Activated CD8-positive, alpha-beta memory T cell treated with anti-CD3 and anti-CD28 coated beads, Interleukin-2, amount 10 ng/mL, durations not matched to agents 7 days and 5 days (primary cell): ENCODE measurements around the gene THAP4. TPM values are rescaled to one million over a fixed set of nuclear protein-coding genes. Genes with fewer than 3 reads are reported as not detected.

Experiments used
- ATAC-seq: fragments of 150-1000 bp; cut with Tn5 transposase; one replicate; pipeline ENCODE4 v1.10.0; 2021; ENCODE audit warnings: moderate library complexity
- CTCF ChIA-PET: fragments of 350-600 bp; sonication (Branson Sonifier 250); formaldehyde crosslinking; loops from one replicate; lab custom pipeline; 2021; ENCODE audit warnings: antibody characterized with exemption; lab: Charles Lee
- DNase-seq: peaks from one replicate; pipeline ENCODE4 v3.0.0-alpha.2; 2020
- H3K27ac Mint-ChIP-seq: one replicate; pipeline ENCODE4 v1.8.0; 2021; ENCODE audit warnings: mild to moderate bottlenecking, mixed read lengths
- H3K27me3 Mint-ChIP-seq: one replicate; pipeline ENCODE4 v1.8.0; 2021; ENCODE audit warnings: mixed read lengths
- H3K36me3 Mint-ChIP-seq: one replicate; pipeline ENCODE4 v1.8.0; 2021; ENCODE audit warnings: mild to moderate bottlenecking, mixed read lengths
- H3K4me1 Mint-ChIP-seq: one replicate; pipeline ENCODE4 v1.8.0; 2021; ENCODE audit warnings: mixed read lengths
- H3K4me3 Mint-ChIP-seq: one replicate; pipeline ENCODE4 v1.8.0; 2021; ENCODE audit warnings: mild to moderate bottlenecking, moderate library complexity, mixed read lengths
- H3K9me3 Mint-ChIP-seq: one replicate; pipeline ENCODE4 v1.8.0; 2022; ENCODE audit warnings: low read depth, mixed read lengths
- total RNA-seq, 2 experiments: library from RNA; stranded (reverse); gene quantifications; one replicate each; pipeline ENCODE4 v1.2.3, GENCODE V29; 2021

The THAP4 gene
- total RNA-seq, 2 experiments from 2014 or later: 38.1 to 39.3 TPM

- CTCF ChIA-PET: no interaction called here
- DNase-seq: no peak
- H3K27ac Mint-ChIP-seq: no peak overlapping the region
- H3K27me3 Mint-ChIP-seq: no peaks in the 10 kb centered on the region
- ATAC-seq: no peak
- peaks cover 5% of the 10 kb centered on the region for H3K9me3 Mint-ChIP-seq
- H3K36me3 Mint-ChIP-seq: peaks cover 22% of the 10 kb centered on the region
- H3K4me1 Mint-ChIP-seq: peaks cover 45% of the 10 kb centered on the region
- H3K4me3 Mint-ChIP-seq: no peak overlapping the region
Observed at GRCh38 chr2:241640165-241640795, 3.3 kb upstream of the THAP4 start.

DNA sequence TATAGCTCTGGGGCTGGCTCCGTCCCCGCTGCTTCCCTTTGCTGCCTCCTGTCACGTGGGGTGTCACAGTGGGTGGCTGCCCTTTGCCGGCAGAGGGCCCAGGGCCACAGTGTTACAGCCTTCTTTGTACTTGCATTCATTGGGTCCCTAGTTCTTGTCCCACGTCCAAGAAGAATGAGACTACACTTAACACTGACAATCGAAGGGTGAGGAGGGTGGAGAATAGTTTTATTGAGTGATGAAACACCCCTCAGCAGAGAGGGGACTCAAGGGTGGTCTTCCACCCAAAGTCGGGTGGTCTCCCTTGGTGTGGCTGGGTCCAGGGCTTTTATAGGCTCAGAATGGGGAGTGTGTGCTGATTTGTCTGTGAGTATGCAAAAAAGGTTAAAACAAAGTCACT is 2.4 kb upstream of the THAP4 start:
- Mint-ChIP-seq H3K36me3 (peaks cover 22% of the 10 kb centered on the region), H3K4me1 (peaks cover 52% of the 10 kb centered on the region), H3K4me3 (no peak overlapping the region), H3K27me3 (no peaks in the 10 kb centered on the region), H3K9me3 (peaks cover 5% of the 10 kb centered on the region), H3K27ac (no peak overlapping the region)
- DNase-seq (no peak), ATAC-seq (no peak)
- CTCF ChIA-PET: no interaction called here

DNA sequence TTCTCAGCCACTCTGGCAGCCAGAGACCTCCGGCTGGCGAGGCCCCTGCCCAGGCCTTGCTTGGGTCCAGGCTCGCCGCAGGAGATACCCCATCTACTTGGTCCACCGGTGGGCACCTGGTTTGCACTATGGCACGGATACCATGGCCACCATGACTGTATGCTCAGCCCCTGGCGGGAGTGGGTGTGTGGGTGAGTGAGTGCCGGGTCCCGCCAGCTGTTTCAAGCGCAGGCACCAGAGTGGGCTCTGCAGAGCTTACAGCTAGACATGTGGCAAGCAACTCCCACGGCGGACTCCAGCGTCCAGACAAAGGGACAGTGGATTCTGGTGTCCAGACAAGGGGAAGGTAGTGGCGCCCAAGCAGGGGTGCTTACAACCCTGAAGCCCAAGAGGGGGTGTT is 2.0 kb upstream of the THAP4 start:
- Mint-ChIP-seq H3K4me1 (peaks cover 52% of the 10 kb centered on the region), H3K27ac (peak overlapping the region; percentile 93), H3K36me3 (peaks cover 22% of the 10 kb centered on the region), H3K27me3 (no peaks in the 10 kb centered on the region), H3K9me3 (peaks cover 5% of the 10 kb centered on the region), H3K4me3 (peak overlapping the region; percentile 95)
- CTCF ChIA-PET: interaction anchor here (0.7 to 1.2 kb wide), 5 partner anchors 8 to 239 kb away, joined by 3 read pairs; no protein-coding TSS in a partner anchor
- ATAC-seq (no peak), DNase-seq (no peak)

DNA sequence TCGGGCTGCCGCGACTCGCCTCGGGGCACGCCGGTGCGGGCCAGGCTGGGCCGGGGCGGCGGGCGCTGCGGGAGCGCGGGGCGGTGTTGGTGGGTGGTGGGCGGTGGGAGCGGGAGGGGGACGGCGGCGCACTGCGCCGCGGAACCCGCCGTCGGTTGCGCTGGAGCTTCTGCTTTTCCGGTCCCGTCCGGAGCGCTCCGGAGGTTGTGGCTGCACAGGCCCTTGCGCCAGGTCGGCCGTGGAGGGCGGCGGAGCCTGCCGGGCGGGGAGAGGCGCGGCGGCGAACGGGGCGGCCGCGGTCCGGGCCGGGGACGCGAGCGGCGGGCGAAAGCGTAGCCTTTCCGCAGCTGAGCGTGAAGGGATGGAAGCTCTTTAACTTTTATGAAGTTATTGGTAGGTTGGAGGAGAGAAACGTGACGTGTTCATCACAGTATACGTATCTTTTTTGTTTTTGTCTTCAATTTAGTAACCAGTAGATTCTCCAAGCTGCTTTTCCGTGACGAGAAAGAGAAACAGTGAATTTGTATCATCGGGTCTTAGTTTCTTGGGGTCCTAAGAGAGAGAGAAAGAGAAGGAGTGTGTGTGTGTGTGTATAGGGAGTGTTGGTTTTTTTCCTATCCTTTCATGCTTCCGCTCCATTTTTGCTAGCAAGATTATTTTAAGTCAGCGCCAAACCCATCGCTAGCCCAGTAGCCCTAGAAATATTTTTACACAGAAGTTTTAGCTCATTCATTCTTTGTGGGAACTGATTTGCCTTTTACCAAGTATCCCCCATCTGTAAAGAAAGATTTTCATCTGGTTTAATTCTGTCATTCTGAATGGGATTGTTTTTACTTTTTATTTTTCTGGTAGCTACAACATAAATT is 1.1 kb upstream of the THAP4 start:
- no peaks in the 10 kb centered on the region for H3K27me3 Mint-ChIP-seq
- peaks cover 52% of the 10 kb centered on the region for H3K4me1 Mint-ChIP-seq
- peak overlapping the region; percentile 95 for H3K4me3 Mint-ChIP-seq
- DNase-seq (peak; percentile 58), ATAC-seq (peak; percentile 38)
- peak overlapping the region; percentile 93 for H3K27ac Mint-ChIP-seq
- H3K9me3 Mint-ChIP-seq: peaks cover 5% of the 10 kb centered on the region
- CTCF ChIA-PET: interaction anchor here (0.6 to 1.2 kb wide), 8 partner anchors 9 to 240 kb away, joined by 3 to 5 read pairs (median 3); partner anchors contain the start of gene ING5
- peaks cover 24% of the 10 kb centered on the region for H3K36me3 Mint-ChIP-seq

DNA sequence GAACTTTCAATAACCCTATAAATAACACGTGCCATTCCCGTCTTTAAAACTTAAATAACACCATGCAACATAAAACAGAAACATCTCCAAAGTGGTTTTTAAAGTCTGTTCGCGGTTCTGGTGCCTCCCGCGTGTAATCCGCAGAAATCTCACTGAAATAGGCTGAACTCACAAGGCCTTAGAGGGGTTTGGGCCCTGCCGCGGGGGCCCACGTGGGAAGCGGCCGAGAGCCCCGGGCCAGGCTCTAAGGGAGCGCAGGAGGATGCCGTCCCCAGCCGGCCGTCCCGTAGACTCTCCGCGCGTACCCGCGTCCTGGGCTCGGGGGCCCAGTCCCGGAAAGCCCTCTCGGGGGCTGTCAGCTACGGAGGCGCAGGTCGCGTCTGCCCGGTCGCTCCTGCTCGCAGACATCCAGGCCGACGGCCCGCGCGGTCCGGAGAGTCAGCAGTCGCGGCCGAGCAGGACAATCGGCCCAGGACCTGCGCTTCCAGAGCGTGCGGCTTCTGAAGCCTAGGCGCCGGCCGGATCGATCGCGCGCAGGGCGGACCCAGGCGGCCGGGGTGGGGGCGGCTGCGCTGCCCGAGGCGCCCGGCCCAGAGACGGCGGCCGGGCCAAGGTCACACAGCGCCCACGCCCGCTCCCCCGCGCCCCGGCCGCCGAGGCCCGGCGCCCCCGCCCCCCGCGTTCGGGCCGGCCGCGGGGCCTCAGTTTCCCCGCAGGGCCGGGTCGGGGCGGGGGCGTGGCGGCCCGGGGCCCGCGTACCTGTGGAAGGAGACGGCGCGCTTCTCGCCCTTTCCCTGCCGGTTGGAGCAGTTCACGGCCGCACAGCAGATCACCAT is 558 bp downstream of the THAP4 start:
- Mint-ChIP-seq H3K27ac (peak overlapping the region; percentile 65), H3K27me3 (no peaks in the 10 kb centered on the region), H3K4me1 (peaks cover 45% of the 10 kb centered on the region), H3K9me3 (peaks cover 5% of the 10 kb centered on the region), H3K4me3 (peak overlapping the region; percentile 75), H3K36me3 (peaks cover 25% of the 10 kb centered on the region)
- ATAC-seq (peak; percentile 54), DNase-seq (peak; percentile 65)
- CTCF ChIA-PET: interaction anchor here (1.0 to 1.2 kb wide), 3 partner anchors 18 to 65 kb away, joined by 3 to 5 read pairs (median 5); partner anchors contain the start of gene ING5

DNA sequence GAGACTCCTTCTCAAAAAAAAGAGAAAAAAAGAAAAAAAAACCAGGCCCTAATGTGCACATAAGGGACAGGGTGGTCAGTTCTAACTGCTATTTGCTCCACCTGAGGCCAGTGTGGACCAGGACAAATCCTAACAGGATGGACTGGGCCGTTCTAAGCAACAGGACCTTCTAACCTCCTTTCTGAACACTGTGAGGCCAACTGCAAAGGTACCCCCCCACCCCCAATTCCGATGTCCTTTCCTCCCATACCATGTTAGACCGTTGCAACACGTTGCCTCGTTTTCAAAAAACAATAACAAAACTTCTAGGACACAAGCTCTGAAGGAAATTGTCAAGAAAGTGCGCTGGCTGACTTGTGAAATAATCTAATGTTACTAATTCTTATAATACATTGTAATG is 1.2 kb downstream of the THAP4 start:
- Mint-ChIP-seq H3K4me1 (peaks cover 41% of the 10 kb centered on the region), H3K4me3 (peak overlapping the region; percentile 75), H3K27me3 (no peaks in the 10 kb centered on the region), H3K36me3 (peaks cover 25% of the 10 kb centered on the region), H3K9me3 (peaks cover 5% of the 10 kb centered on the region), H3K27ac (peak overlapping the region; percentile 65)
- CTCF ChIA-PET: interaction anchor here (1.2 kb wide), 1 partner anchor 25 kb away, joined by 5 read pairs; no protein-coding TSS in a partner anchor
- DNase-seq (no peak), ATAC-seq (no peak)

DNA sequence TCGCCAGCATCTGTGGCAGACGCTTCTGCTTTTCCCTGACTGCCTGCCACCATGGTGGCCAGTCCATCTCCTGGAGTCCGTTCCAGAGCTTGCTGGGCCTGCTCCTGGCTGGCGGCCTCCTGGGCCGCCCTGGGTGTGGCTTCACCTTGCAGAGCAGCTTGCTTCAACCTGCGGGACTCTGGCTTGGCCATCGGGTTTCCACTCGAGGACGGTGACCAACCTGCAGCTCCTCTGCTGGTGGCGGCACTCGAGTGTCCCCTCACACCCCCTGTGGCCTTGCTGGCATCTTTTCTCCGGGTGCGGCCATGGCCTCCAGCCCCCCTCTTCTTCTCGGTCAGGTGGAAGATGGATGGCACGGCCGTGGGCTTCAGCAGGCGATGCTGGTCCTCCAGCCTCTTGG is 3.4 kb downstream of the THAP4 start:
- H3K4me1 Mint-ChIP-seq: peaks cover 24% of the 10 kb centered on the region
- no peaks in the 10 kb centered on the region for H3K9me3 Mint-ChIP-seq
- H3K36me3 Mint-ChIP-seq: peaks cover 9% of the 10 kb centered on the region
- no peaks in the 10 kb centered on the region for H3K27me3 Mint-ChIP-seq
- DNase-seq (no peak), ATAC-seq (no peak)
- no peak overlapping the region for H3K27ac Mint-ChIP-seq
- no peak overlapping the region for H3K4me3 Mint-ChIP-seq
- CTCF ChIA-PET: interaction anchor here (2.4 kb wide), 1 partner anchor 23 kb away, joined by 8 read pairs; no protein-coding TSS in a partner anchor

DNA sequence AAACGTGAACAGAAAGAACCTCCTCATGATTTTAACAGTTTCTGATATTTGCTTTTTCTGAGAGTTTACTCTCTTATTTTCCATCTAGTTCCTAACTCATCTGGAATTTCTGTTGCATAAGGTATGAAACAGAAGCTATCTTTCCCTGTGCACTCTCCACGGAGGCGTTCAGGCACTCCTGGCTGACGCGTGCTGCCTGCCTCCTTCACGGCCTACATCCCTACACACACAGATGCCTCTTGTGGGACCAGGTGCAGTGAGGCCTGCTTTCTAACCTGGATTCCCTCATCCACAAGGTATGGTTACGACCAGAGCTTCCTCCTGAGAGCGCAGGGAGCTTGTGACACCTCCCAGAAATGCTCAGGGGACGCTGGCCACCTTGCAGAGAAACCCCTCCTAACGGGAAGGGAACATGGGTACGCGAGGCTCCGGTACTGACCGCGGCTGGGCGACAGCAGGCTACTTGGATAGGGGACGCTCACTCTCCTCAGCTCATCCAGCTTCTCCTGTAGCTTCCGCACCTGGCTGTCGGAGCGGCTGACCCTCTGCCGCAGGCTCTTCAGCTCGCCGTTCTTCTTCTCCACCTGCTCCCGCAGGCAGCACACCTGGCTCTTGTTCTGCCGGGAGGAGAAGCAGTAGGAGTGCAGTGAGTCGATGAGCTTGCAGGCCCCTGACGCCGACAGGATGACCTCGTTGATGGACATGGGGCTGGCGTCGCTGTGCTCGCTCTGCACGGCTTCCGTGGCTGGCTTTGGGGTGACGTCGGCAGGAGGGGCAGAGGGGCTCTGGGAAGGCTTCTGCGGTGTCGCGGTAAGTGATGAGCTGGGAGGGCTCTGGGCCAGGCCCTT is 4.3 kb downstream of the THAP4 start:
- peaks cover 5% of the 10 kb centered on the region for H3K36me3 Mint-ChIP-seq
- DNase-seq (no peak), ATAC-seq (no peak)
- peaks cover 22% of the 10 kb centered on the region for H3K4me1 Mint-ChIP-seq
- no peaks in the 10 kb centered on the region for H3K27me3 Mint-ChIP-seq
- no peak overlapping the region for H3K27ac Mint-ChIP-seq
- CTCF ChIA-PET: interaction anchor here (1.0 to 2.4 kb wide), 2 partner anchors 15 to 22 kb away, joined by 3 to 8 read pairs; no protein-coding TSS in a partner anchor
- no peak overlapping the region for H3K4me3 Mint-ChIP-seq
- H3K9me3 Mint-ChIP-seq: no peaks in the 10 kb centered on the region

DNA sequence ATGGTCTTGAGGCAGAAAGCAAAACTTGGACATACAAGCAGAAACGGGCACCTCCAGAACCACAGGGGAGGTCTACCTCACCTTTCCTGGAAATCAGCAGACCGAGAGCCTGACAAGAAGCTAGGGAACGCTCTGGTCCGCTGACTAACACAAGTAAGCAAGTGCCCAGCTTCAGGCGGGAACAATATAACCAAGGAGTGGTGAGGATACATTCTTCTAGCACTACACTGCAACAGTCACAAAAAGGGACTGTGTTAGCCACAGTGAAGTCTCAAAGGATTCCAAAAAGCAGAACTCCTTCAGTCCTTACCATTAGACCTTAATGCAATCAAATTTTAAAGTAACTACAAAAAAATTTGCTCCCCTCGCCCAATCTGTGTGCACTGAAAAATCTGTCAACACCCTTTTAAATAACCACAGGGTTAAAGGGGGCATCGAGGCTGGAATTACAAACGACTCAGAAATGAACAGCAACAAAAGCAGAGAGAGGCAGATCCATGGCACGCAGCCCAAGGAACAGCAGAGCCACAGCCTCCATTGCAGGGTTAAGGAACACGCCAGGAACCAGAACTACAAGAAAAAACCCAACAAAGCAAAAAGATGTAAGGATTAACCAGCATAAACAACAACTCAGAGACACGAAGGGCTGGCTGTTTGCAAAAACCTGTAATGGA is 7.1 kb downstream of the THAP4 start:
- Mint-ChIP-seq H3K27me3 (no peaks in the 10 kb centered on the region), H3K4me3 (no peak overlapping the region), H3K27ac (no peak overlapping the region), H3K4me1 (peaks cover 9% of the 10 kb centered on the region), H3K9me3 (no peaks in the 10 kb centered on the region), H3K36me3 (peaks cover 5% of the 10 kb centered on the region)
- DNase-seq: no peak
- ATAC-seq: no peak
- CTCF ChIA-PET: no interaction called here

DNA sequence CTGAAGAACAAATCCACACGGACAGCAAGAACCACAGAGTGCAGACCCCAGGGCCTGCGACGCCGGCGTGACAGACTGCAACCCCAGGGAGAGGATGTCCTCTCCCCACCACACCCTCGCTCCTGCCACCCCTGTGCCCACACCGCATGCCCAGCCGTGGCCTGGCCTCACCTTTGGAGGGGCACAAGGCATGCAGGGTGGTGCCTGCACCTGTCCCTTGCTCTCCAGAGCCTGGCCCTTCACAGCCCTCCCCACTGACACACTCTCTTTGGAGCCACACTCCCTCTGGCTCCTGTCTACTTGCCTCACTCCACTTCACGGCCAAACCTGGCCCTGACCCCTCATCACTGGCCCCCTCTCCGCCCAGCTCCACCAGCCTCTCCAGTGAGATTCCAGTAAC is 9.3 kb downstream of the THAP4 start:
- DNase-seq (no peak), ATAC-seq (no peak)
- Mint-ChIP-seq H3K4me3 (no peak overlapping the region), H3K36me3 (peaks cover 1% of the 10 kb centered on the region), H3K27me3 (no peaks in the 10 kb centered on the region), H3K4me1 (peaks cover 6% of the 10 kb centered on the region), H3K9me3 (no peaks in the 10 kb centered on the region), H3K27ac (no peak overlapping the region)
- CTCF ChIA-PET: no interaction called here

DNA sequence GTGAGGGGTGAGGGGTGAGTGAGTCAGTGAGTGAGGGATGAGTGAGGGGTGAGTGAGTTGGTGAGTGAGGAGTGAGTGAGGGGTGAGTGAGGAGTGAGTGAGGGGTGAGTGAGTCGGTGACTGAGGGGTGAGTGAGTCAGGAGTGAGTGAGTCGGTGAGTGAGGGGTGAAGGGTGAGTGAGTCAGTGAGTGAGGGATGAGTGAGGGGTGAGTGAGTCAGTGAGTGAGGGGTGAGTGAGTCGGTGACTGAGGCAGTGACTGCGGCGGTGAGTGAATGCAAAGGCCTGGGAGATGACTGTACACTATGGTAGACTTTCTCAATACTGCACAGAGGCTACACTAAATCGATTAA is 16.6 kb downstream of the THAP4 start:
- Mint-ChIP-seq H3K36me3 (peaks cover 15% of the 10 kb centered on the region), H3K4me1 (peaks cover 44% of the 10 kb centered on the region), H3K27me3 (no peaks in the 10 kb centered on the region), H3K9me3 (no peaks in the 10 kb centered on the region), H3K27ac (peak overlapping the region; percentile 18), H3K4me3 (no peak overlapping the region)
- ATAC-seq (peak; percentile 50), DNase-seq (peak; percentile 68)
- CTCF ChIA-PET: no interaction called here
